ENCODE results near the gene PCYT1A. TPM values are rescaled to one million over a fixed set of nuclear protein-coding genes. Genes with fewer than 3 reads are reported as not detected.

The PCYT1A gene
- total and polyA plus RNA-seq, 2 of the 13 experiments (the other 11 are each of a cell fraction or from before 2014, with no cell fraction given): 26.4 to 45.3 TPM

GRCh38 chr3:196323016-196323415 is 35.5 kb upstream of the PCYT1A start:
- Histone ChIP-seq H3K4me1 (ENCODE audit: insufficient read depth, low read length) (peaks cover 22% of the 10 kb centered on the region), H3K79me2 (ENCODE audit: insufficient read depth, low read length) (no peaks in the 10 kb centered on the region), H3K4me2 (ENCODE audit: low read depth, low read length) (no peak overlapping the region), H3K4me3 (replicated peaks in 1 of 3; ENCODE audit: insufficient read depth in 1 of 3, low read depth in 2 of 3, low read length in 3 of 3) (no peak overlapping the region), H3K9ac (ENCODE audit: insufficient read depth, low read depth, low read length) (no peak overlapping the region), H4K20me1 (ENCODE audit: insufficient read depth, low read length) (no peaks in the 10 kb centered on the region), H3K36me3 (replicated peaks in 1 of 2; ENCODE audit: control insufficient read depth in 1 of 2, insufficient read depth in 2 of 2, low read length in 2 of 2) (no peaks in the 10 kb centered on the region; a peak in 1 of 5 replicates), H2AFZ (ENCODE audit: low read length) (no peak overlapping the region), H3K27ac (ENCODE audit: extremely low read length, insufficient read depth, low read length) (no peak overlapping the region), H3K9me3 (ENCODE audit: low read length) (no peaks in the 10 kb centered on the region), H3K27me3 (ENCODE audit: control insufficient read depth in 1 of 2, insufficient read depth in 2 of 2, low read length in 2 of 2) (no peaks in the 10 kb centered on the region)
- ATAC-seq (no peak), FAIRE-seq (no peak), DNase-seq (ENCODE audit: low spot score) (no peak)
- ChIA-PET CTCF (ENCODE audit: low intra/inter-chr PET ratio, low total read pairs) (no interaction called here), POLR2A (no interaction called here)
- intact Hi-C loops (cut with micrococcal nuclease; ENCODE audit: unreplicated experiment): no loop called here
- BruUV-seq (replicated peaks): no TSS peak
- in situ Hi-C loops (cut with HindIII; ENCODE audit: extremely low pct_ligation_motif_present, low pct_unique_long_range_greater_than_20kb): no loop called here
- TF ChIP-seq ZSCAN20 (CRISPR knock-in tag; IDR thresholded peaks at IDR 0.05; ENCODE audit: borderline replicate concordance) (no peak), SIN3B (IDR thresholded peaks at IDR 0.05; ENCODE audit: low read length) (no peak), E2F2 (CRISPR knock-in tag; IDR thresholded peaks at IDR 0.05; ENCODE audit: borderline replicate concordance) (no peak), ZBTB34 (CRISPR knock-in tag; IDR thresholded peaks at IDR 0.05) (no peak), KDM5B (CRISPR knock-in tag; IDR thresholded peaks at IDR 0.05; ENCODE audit: borderline replicate concordance) (no peak), ARID5B (CRISPR knock-in tag; IDR thresholded peaks at IDR 0.05) (no peak)
- WGBS (ENCODE audit: low lambda C conversion rate): 83% methylated on average over 4 of the region's 4 CpGs
